Measurements from ENCODE around the gene NANP. TPM values are rescaled to one million over a fixed set of nuclear protein-coding genes. Genes with fewer than 3 reads are reported as not detected.
A peak's percentile ranks its signal among the peaks of the same experiment; 100 is the strongest.

The NANP gene
- total RNA-seq (2012; rRNA removed) (7.2 and 10.0 TPM in 2 replicates), polyA plus RNA-seq (2012; rRNA removed) (4.0 and 4.9 TPM in 2 replicates), Bru-seq, nascent RNA (percentile 69 among the genes with signal in this experiment), BruChase-seq, experiment 1, labeled RNA remaining after a 6-hour chase (percentile 64 among the genes with signal in this experiment), BruChase-seq, experiment 2, labeled RNA remaining after a 2-hour chase (percentile 79 among the genes with signal in this experiment)
- 1.0 and 1.7 TPM in 2 replicates for polyA plus RNA-seq (2012; cell fraction: cytosol; rRNA removed)
- polyA plus RNA-seq (2012; cell fraction: nucleus; rRNA removed; ENCODE audit: low replicate concordance) = 0.32 and 1.8 TPM in 2 replicates
- long read RNA-seq, transcript NANP-201 (2 exons, 3,964 nt) = major isoform, 26 of 31 reads
- long read RNA-seq, partial matches to known transcripts = 0 of 31 reads
- long read RNA-seq, other reads (novel, unspliced or antisense) = 5 of 31 reads

DNA sequence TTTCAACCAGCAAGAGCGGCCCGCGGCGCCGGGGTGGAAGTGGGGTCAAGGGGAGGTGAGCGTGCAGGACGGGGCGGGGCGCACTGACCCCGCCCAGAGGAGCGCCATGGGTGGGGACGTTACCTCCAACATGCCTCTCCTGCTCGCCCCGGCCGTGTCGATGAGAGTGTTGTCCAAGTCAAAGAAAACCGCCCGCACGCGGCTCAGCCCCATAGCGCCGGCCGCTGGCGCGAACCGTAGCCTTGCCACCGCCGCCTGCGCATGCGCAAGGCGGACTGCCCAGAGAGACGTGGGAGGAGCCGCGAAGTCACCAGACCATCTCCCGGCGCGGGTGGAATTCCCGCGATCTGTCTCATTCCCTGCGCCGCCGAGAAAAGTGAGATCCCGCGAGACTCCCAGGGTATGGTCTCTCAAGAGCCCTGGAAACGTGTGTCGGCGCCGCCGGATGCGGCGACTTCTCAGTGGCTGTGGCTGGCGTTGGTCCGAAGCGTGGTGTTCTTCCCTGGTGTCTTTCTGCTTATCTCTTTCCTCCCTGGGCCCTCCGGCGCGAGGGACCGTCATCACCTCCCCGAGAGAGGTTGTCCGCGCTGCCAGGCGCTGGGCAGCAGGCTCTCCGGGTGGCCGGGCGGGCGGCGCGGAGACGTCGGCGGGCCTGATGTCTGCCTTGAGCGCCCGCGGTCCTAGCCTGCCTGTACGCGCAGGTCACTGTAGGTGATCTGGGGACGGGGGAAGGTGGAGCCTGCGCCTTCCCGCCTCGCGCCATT, at the start of gene NANP:
Gene NANP, minus strand, starts transcription at position 279 of the 764 bp plus-strand sequence. Its CDS starts 66 bp downstream, at position 213.
- H3K14ac ChIP-seq (replicated peaks; ENCODE audit: low read depth, low read length) = peak within 1 kb of the TSS; percentile 98
- peak within 1 kb of the TSS; percentile 98 for H3K23ac ChIP-seq (ENCODE audit: low read depth, low read length)
- peaks cover 5% of the 10 kb centered on the region; the same call in 1 of the 2 replicates for H3K4me1 ChIP-seq (ENCODE audit: control insufficient read depth, insufficient read depth, low read length)
- H3K4ac ChIP-seq (ENCODE audit: low read depth, low read length) = peak within 1 kb of the TSS; percentile 95
- H3K79me1 ChIP-seq (ENCODE audit: low read depth in 1 of 2, low read length in 2 of 2) = peaks cover 26 to 46% of the 10 kb centered on the region in 2 experiments
- peak within 1 kb of the TSS; percentile 98 for H2AK9ac ChIP-seq (replicated peaks; ENCODE audit: low read depth, low read length, poor library complexity)
- H4K20me1 ChIP-seq (ENCODE audit: insufficient read depth, low read length) = peaks cover 3% of the 10 kb centered on the region; the same call in 1 of the 2 replicates
- BruUV-seq (replicated peaks) = no TSS peak
- peak within 1 kb of the TSS; percentile 99 for H2AFZ ChIP-seq (replicated peaks; ENCODE audit: low read length, poor library complexity)
- H2BK120ac ChIP-seq (ENCODE audit: low read depth, low read length) = peak within 1 kb of the TSS; percentile 41; the same call in 1 of the 2 replicates
- H3K18ac ChIP-seq (ENCODE audit: low read depth, low read length) = peak within 1 kb of the TSS; percentile 38
- peak; percentile 93 for ATAC-seq (ENCODE audit: low read depth)
- peak; percentile 98 for DNase-seq
- peak within 1 kb of the TSS; percentile 91 for H3K9ac ChIP-seq (ENCODE audit: low read depth, low read length)
- peak within 1 kb of the TSS; percentile 91 for H2AK5ac ChIP-seq (ENCODE audit: low read depth, low read length)
- in situ Hi-C loops (cut with MboI; ENCODE audit: low sequenced_read_pairs) (no loop called here), intact Hi-C loops (cut with micrococcal nuclease) (loop anchor here (2.0 to 10.0 kb wide), 5 partner anchors 82 to 199 kb away; no protein-coding TSS in a partner anchor), dilution Hi-C loops (cut with HindIII; ENCODE audit: low sequenced_read_pairs, unreplicated experiment) (no loop called here)
- peak within 1 kb of the TSS; percentile 89 for H4K91ac ChIP-seq (ENCODE audit: insufficient read depth, low read depth, low read length)
- TF ChIP-seq MAFK (IDR thresholded peaks at IDR 0.05; ENCODE audit: low read depth, low read length) (no peak), NFE2L2 (IDR thresholded peaks at IDR 0.05; ENCODE audit: low read depth, low read length) (no peak), POLR2A (IDR thresholded peaks at IDR 0.05; ENCODE audit: low read depth, low read length) (peak; percentile 96), CTCF (conservative IDR thresholded peaks at IDR 0.05; ENCODE audit: low read depth, low read length) (no peak), USF2 (IDR thresholded peaks at IDR 0.05; ENCODE audit: low read depth, low read length) (peak; percentile 68), BHLHE40 (IDR thresholded peaks at IDR 0.05; ENCODE audit: low read depth, low read length) (peak; percentile 82), FOS (IDR thresholded peaks at IDR 0.05; ENCODE audit: low read depth, low read length) (no peak), RAD21 (IDR thresholded peaks at IDR 0.05; ENCODE audit: low read length) (no peak), MAZ (IDR thresholded peaks at IDR 0.05; ENCODE audit: borderline replicate concordance, low read depth, low read length) (peak; percentile 20; the same call in 1 of the 2 replicates), CEBPB (IDR thresholded peaks at IDR 0.05; ENCODE audit: low read depth, low read length) (no peak), MXI1 (IDR thresholded peaks at IDR 0.05; ENCODE audit: borderline replicate concordance, low read depth, low read length) (peak; percentile 42; the same call in 1 of the 2 replicates)
- H2BK20ac ChIP-seq (ENCODE audit: low read depth, low read length) = no peak within 1 kb of the TSS
- WGBS, 2 experiments (ENCODE audit: extremely low coverage in 2 of 2, insufficient read length in 1 of 2) = 2% methylated on average over 18 of the region's 81 CpGs; no CpG with 5 or more reads in 1 of the 2 experiments
- ChIA-PET CTCF (no interaction called here), POLR2A (ENCODE audit: unreplicated experiment) (no interaction called here)
- peaks cover 3% of the 10 kb centered on the region; the same call in 1 of the 2 replicates for H3K9me1 ChIP-seq (ENCODE audit: insufficient read depth, low read length)
- H3K36me3 ChIP-seq (ENCODE audit: control insufficient read depth, insufficient read depth, low read length) = no peaks in the 10 kb centered on the region
- H4K8ac ChIP-seq (ENCODE audit: low read depth in 2 of 2, low read length in 2 of 2) = peak within 1 kb of the TSS; percentile 95 to 96
- H2BK15ac ChIP-seq (ENCODE audit: low read depth, low read length) = peak within 1 kb of the TSS; percentile 7; the same call in 1 of the 3 replicates
- peak within 1 kb of the TSS; percentile 89 for H4K5ac ChIP-seq (ENCODE audit: low read depth, low read length)
- H3K56ac ChIP-seq (ENCODE audit: extremely low read depth, insufficient read depth, low read length) = peak within 1 kb of the TSS; percentile 70
- H3K9me3 ChIP-seq (ENCODE audit: control insufficient read depth, insufficient read depth, low read length) = no peaks in the 10 kb centered on the region
- H2BK5ac ChIP-seq (ENCODE audit: low read depth, low read length, poor library complexity, severe bottlenecking) = peak within 1 kb of the TSS; percentile 88
- H3K4me3 ChIP-seq (ENCODE audit: insufficient read depth, low read depth, low read length) = peak within 1 kb of the TSS; percentile 77
- peak within 1 kb of the TSS; percentile 88 for H3K4me2 ChIP-seq (ENCODE audit: low read depth, low read length)
- no peaks in the 10 kb centered on the region for H3K27me3 ChIP-seq (ENCODE audit: control insufficient read depth, insufficient read depth, low read length)
- peak within 1 kb of the TSS; percentile 91 for H3K27ac ChIP-seq (ENCODE audit: insufficient read depth, low read length)
